GM18951 (cell line): ENCODE measurements around the gene FAM168B.
"Not testable (repeated sequence)": the region's sequence is repeated elsewhere in the genome, so short reads cannot be mapped to it uniquely, and the experiment has no call there.

Experiments
- POLR2A ChIP-seq: IDR thresholded peaks from 4 replicates; pipeline ENCODE4 v1.6.1; 2011; ENCODE audit warnings: mild to moderate bottlenecking; ENCODE audit not compliant: insufficient read length, insufficient read depth; ENCODE audit errors: extremely low read depth
- in situ Hi-C: fragments of 300-500 bp; cut with MboI; formaldehyde crosslinking; loops from one replicate; pipeline ENCODE4 v1.12.0; 2022; ENCODE audit warnings: low sequenced_read_pairs, mixed read lengths, inconsistent platforms; ENCODE audit not compliant: unreplicated experiment

FAM168B gene, protein sequence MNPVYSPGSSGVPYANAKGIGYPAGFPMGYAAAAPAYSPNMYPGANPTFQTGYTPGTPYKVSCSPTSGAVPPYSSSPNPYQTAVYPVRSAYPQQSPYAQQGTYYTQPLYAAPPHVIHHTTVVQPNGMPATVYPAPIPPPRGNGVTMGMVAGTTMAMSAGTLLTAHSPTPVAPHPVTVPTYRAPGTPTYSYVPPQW

DNA sequence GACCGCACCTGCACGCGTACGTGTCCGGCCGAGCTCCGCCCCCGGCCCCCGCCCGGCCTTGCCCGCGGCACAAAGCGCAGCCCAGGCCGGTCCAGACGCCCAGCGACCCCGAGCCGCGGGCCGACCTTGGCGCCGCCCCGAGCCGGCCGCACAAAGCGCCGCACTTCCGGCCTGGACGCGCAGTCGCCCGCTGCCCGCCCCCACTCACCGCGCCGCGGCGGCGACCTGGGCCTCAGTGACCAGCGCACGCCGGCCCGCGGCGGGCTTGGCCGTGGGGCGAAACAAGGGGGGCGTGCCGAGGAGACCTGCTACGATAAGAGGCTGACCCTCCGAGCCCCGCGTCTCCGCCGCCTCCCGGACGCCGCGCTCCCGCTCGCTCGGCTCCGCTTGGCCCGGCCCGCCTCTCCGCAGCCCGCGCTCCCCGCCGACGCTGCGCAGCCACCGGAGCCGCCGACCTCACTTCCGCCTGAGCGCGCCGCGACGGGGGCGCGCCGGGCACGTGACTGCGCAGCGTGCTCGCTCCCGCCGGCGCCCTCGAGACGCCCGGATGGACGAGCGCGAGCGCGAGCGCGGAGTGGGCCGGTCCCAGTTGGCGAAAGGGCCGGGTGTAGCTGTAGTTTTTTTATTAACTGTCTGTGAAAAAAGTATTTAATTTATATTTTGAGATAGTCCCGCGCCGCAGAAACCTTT, at the start of gene FAM168B:
TSS of gene FAM168B (minus strand) at position 455 of the 690 bp plus-strand sequence. CDS start 10,814 bp downstream, outside the sequence.
- in situ Hi-C loops, result no loop called here
- TF ChIP-seq POLR2A, result peak; percentile 93

DNA sequence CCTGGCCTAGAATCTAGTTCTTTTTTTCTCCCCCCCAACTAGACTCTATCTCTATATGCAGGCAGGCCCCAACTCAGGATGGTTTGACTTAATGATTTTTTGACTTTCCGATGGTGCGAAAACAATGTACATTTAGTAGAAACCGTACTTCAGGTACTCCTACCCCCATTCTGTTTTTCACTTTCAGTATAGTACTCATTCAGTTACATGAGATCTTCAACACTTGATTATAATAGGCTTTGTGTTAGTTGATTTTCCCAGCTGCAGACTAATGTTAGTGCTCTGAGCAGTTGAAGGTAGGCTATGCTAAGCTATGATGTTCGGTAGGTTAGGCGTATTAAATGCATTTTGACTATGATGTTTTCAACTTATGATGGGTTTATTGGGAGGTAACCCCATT, 49.6 kb upstream of the FAM168B start:
- in situ Hi-C loops, result no loop called here
- no peak for TF ChIP-seq POLR2A

DNA sequence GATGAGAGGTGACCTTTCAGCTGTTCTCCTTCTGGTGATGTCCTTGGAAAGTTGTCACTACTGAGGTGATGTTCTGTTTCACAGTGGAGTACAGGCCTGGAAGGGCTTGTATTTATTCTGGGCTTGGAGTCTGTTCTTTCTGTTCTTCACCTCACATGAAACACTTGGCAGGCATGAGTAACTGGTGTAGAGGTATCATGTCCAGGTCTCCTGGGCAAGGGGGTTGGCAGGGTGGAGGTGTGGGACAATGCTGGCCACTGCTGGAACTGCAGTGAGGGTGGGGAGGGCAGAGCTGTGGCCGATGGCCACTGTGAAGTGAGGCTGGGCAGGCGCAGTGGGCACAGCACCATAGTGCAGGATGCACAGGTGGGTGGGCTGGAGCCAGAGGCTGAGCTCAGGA, 47.3 kb upstream of the FAM168B start:
- no peak for TF ChIP-seq POLR2A
- in situ Hi-C loops, result no loop called here

DNA sequence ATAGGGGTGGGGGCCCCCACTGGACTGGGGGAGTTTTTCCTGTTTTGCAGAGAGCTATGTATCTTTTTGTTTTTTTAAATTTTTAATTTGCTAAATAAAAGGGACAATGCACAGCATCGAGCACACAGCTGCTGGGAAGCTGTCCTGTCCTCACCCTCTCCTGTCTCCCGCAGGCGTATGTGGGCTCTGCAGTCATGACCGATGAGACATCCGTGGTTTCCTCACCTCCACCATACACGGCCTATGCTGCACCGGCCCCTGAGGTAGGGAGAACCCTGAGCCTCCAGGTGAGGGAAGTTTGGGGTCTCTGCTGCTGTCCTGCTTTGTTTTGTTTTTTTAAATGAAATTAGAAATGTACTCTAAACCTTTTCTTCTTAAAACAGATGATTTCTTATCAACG, 39.5 kb upstream of the FAM168B start:
- TF ChIP-seq POLR2A, result no peak
- in situ Hi-C loops, result no loop called here

DNA sequence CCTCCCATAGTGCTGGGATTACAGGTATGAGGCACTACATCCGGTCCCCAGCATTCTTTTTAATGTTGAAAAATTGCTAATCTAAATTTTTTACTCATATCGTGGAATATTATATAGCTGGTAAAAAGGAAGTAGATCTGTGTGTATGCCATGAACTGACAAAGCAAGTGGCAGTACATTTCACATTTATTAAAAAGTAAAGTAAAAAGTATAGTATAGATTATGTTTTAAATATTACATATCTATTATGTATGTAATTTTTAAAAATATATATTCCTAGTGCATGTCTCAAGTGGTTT, 37.0 kb upstream of the FAM168B start:
- in situ Hi-C loops, result no loop called here
- no peak for TF ChIP-seq POLR2A

DNA sequence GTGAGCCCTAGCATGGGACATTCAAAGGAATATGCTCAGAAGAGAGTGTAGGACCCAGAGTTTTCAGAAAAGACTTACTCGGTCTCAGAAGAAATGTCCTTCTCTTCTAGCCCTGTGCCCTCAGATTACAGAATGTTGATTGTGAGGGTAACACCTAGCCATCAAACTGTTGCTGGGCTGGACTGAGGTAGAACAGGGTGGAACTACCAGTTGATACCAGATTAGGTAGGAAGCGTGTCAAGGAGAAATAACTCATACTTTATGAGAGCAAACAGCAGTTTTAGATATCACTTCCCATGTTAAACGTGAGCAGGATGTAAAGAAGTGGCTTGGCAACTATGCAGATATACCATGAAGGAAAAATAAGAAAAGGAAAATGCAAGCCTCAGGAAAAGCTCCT, 34.7 kb upstream of the FAM168B start:
- in situ Hi-C loops, result no loop called here
- no peak for TF ChIP-seq POLR2A

DNA sequence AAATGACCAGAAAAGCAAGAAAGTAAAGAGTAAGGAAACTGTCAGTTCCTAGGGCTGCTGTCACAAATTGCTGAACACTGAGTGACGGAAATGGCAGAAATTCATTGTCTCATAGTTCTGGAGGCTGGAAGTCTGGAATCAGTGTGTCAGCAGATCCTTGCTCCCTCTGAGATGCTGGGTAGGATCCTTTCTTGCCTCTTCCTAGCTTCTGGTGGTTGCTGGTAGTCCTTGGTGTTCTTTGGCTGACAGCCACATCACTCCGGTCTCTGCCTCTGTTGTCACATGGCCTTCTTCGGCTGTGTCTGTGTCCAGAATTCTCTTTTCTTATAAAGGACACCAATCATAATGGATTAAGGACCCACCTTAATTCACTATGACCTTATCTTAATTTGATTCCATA, 33.8 kb upstream of the FAM168B start:
- in situ Hi-C loops, result no loop called here
- TF ChIP-seq POLR2A, result no peak

DNA sequence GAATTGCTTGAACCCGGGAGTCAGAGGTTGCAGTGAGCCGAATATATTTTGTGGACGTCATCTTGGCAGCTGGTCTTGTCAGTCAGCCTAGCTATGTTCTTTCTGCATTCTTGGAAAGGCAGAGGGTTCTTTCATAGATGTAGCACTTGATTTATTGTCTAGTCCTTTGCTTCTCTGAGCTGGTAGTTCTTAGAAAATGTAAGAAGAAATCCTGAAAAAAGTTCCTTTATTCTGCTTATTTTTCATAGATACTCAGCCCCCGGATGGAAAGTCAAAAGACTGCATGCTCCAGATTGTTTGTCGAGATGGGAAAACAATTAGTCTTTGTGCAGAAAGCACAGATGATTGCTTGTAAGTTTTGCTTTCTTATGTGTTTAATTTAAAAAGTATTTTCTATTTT, 33.2 kb upstream of the FAM168B start:
- TF ChIP-seq POLR2A, result no peak
- in situ Hi-C loops, result no loop called here

DNA sequence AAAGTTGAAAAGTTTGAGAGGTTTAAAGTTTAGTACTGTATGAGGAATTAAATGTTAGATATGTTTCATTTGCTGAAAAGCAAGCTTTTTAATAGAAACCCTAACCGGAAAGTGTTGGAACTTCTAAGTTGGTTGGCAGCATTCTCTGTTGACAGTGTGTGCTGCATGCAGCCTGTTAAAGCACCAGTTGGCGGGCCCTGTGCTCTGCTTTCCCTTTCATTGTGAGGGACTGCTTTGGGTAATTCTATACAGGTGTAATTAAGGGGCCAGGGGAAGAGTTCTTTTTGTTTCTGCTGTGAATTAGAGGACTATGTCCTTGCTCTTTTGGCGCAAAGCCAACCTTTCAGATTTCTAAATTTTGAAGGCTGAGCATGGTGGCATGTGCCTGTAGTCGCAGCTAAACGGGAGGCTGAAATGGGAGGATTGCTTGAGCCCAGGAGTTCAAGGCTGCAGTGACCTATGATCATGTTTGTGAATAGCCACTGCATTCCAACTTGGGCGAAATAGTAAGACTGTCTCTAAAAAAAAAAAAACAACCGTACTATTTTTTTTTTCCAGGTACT, 32.0 kb upstream of the FAM168B start:
- in situ Hi-C loops, result no loop called here
- TF ChIP-seq POLR2A, result no peak

DNA sequence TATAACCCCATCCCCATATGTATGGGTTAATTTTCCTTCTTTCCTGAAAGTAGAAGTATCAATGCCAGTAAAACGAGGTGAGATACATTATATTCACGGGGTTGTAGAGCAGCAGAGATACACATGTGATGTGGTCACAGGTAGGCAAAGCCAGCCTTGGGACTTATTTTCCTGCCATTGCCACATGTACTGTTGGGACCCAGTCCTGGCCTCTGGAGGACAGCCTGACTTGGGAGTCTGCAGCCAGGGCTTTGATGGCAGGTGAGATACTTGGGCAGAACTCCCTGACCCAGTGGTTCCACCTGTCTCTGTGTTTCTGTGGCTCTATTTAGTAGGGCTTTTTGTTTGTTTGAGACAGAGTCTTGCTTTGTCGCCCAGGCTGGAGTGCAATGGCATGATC, 29.9 kb upstream of the FAM168B start:
- no peak for TF ChIP-seq POLR2A
- in situ Hi-C loops, result no loop called here

DNA sequence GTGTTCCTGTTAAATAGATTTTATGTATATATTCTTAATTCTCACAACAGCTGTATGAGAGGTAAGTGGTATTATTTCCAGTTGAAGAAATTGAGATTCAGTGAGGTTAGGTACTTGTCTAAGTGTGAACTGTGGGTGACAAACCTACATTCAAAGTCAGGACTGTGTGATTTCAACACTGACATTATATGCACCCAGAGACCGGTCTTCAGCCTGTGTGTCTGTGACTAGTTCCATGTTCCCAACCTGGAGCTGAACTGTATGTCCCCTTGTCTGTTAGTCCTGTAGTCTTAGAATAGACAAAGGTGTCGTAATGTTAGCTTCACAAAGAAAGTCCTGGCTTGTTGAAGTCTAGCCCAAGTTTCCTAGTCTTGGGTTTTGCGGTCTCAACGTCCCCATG, 29.2 kb upstream of the FAM168B start:
- no peak for TF ChIP-seq POLR2A
- in situ Hi-C loops, result no loop called here

DNA sequence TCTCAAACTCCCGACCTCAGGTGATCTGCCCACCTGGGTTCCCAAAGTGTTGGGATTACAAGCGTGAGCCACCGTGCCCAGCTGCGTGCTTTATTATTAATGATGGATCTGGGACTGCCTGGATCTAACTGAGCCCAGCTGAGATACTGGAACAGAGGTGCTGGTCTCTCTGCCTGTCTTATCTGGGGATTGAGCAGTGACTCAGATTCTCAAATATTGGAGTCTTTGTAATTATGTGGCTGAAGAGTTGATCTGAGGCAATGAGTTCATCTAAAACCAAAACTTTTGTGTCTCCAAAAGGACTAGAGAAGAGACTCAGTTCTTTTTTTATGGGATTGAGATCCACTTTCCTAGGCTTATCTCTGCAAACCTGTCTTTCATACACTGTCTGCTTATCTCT, 28.2 kb upstream of the FAM168B start:
- in situ Hi-C loops, result no loop called here
- no peak for TF ChIP-seq POLR2A

DNA sequence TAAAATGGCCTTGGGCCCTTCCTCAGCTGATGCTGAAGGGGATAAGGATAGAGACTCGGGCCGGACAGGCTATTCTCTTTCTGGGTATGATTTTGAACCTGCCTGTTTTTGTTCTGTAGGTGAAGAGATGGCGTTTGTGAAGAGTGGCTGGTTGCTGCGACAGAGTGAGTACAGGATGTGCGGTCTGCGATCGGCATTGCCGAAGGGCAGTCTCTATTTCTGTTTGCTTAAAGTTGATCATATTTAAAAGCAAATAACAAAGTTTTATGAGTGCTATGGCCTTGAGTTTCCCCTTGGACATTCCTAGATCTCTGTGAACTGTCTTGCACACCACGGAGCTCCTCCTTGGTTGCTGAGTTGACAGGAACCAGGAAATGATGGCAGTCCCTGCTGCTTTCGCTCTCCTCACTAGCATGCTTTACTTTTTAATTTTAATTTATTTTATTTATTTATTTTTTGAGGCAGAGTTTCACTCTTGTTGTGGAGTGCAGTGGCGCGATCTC, 27.6 kb upstream of the FAM168B start:
- no peak for TF ChIP-seq POLR2A
- in situ Hi-C loops, result no loop called here

DNA sequence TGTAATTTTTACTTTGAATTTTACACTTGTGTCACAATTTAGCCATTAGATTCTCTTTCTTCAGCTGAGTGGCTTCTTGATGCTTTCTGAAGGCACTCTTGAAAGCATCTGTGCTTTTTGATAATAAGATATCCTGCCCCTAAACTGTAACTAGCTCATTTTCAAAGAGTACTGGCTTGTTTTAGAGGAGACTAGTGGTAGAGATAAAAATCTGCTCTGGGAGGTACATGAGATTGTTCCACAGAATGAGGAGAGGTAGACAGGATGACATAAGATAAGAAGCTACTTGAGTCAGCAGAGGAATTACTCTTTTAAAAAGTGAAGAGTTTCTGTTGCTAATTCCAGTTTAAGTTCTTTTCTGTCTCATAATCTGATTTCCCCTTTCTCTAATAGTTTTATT, 22.5 kb upstream of the FAM168B start:
- in situ Hi-C loops, result no loop called here
- no peak for TF ChIP-seq POLR2A

DNA sequence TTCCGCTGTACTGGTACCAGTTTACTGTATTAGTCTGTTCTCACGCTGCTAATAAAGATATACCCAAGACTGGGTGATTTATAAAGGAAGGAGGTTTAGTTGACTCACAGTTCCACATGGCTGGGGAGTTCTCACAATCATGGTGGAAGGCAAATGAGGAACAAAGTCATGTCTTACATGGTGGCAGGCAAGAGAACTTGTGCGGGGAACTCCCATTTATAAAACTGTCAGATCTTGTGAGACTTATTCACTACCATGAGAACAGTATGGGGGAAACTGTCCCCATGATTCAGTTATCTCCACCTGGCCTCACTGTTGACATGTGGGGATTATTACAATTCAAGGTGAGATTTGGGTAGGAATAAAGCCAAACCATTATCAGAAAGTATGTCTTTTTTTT, 21.7 kb upstream of the FAM168B start:
- in situ Hi-C loops, result not testable (repeated sequence)
